AG04449 (cell line): Measurements from ENCODE around the gene OLFML1.

Source experiments
- CTCF ChIA-PET: fragments of 350-600 bp; formaldehyde crosslinking; extraction: SDS; loops from one replicate; lab custom pipeline; 2021; ENCODE audit warnings: antibody characterized with exemption; lab: Yijun Ruan, JAX
- POLR2A ChIA-PET: fragments of 400-600, 350-600 bp; formaldehyde crosslinking; extraction: SDS; loops from one replicate; lab custom pipeline; 2020; ENCODE audit warnings: antibody characterized with exemption, inconsistent platforms; lab: Yijun Ruan, JAX
- DNase-seq: peaks from one replicate; pipeline ENCODE4 v3.0.0-alpha.2; 2010; ENCODE audit warnings: low read depth, low spot score
- H3K4me3 ChIP-seq: 2 replicates; pipeline ENCODE4 v1.5.1; 2011; ENCODE audit warnings: low read depth, mild to moderate bottlenecking, control low read depth, low read length
- CTCF ChIP-seq: IDR thresholded peaks from one replicate; pipeline ENCODE4 v1.5.1; 2011; ENCODE audit warnings: mild to moderate bottlenecking, moderate library complexity, low read length, control low read depth, inconsistent platforms; ENCODE audit not compliant: insufficient read depth; ENCODE audit errors: missing control alignments

The OLFML1 gene

GRCh38 chr11:7499081-7499480 lies 13.8 kb downstream of the OLFML1 start:
- H3K4me3 ChIP-seq = no peak overlapping the region
- CTCF ChIA-PET = no interaction called here
- DNase-seq = no peak
- POLR2A ChIA-PET = no interaction called here
- TF ChIP-seq CTCF = no peak

GRCh38 chr11:7500251-7500650 lies 14.9 kb downstream of the OLFML1 start:
- ChIA-PET POLR2A (no interaction called here), CTCF (interaction anchor here (1.1 to 2.1 kb wide), 3 partner anchors 12 to 191 kb away, joined by 4 to 8 read pairs (median 5); no protein-coding TSS in a partner anchor)
- no peak for TF ChIP-seq CTCF
- H3K4me3 ChIP-seq = no peak overlapping the region
- no peak for DNase-seq

- ChIA-PET CTCF (interaction anchor here (1.0 to 2.1 kb wide), 4 partner anchors 9 to 190 kb away, joined by 3 to 8 read pairs (median 4); no protein-coding TSS in a partner anchor), POLR2A (no interaction called here)
- H3K4me3 ChIP-seq = no peak overlapping the region
- TF ChIP-seq CTCF = no peak
- no peak for DNase-seq
These were observed 15.9 kb downstream of the OLFML1 start for GRCh38 chr11:7501251-7501650.

GRCh38 chr11:7501894-7502293 lies 16.6 kb downstream of the OLFML1 start:
- ChIA-PET CTCF (interaction anchor here (1.0 to 2.1 kb wide), 3 partner anchors 8 to 189 kb away, joined by 3 to 8 read pairs (median 5); no protein-coding TSS in a partner anchor), POLR2A (no interaction called here)
- no peak for TF ChIP-seq CTCF
- H3K4me3 ChIP-seq = no peak overlapping the region
- no peak for DNase-seq

GRCh38 chr11:7506243-7506642 lies 20.9 kb downstream of the OLFML1 start:
- no peak overlapping the region for H3K4me3 ChIP-seq
- CTCF ChIA-PET = interaction anchor here (0.7 to 1.6 kb wide), 2 partner anchors 64 to 67 kb away, joined by 3 to 4 read pairs; no protein-coding TSS in a partner anchor
- TF ChIP-seq CTCF = no peak
- no peak for DNase-seq
- POLR2A ChIA-PET = no interaction called here

GRCh38 chr11:7508087-7508486 lies 22.8 kb downstream of the OLFML1 start:
- CTCF ChIA-PET = interaction anchor here (0.8 kb wide), 1 partner anchor 187 kb away, joined by 3 read pairs; no protein-coding TSS in a partner anchor
- TF ChIP-seq CTCF = no peak
- POLR2A ChIA-PET = no interaction called here
- no peak overlapping the region for H3K4me3 ChIP-seq
- DNase-seq = no peak
